SJCRH30 (cell line): Measurements from ENCODE around the gene TTC27. TPM values are rescaled to one million over a fixed set of nuclear protein-coding genes. Genes with fewer than 3 reads are reported as not detected.
"Not testable (repeated sequence)": the region's sequence is repeated elsewhere in the genome, so short reads cannot be mapped to it uniquely, and the experiment has no call there.

ENCODE experiments used
- DNase-seq, 2 experiments: peaks; one replicate each; pipeline ENCODE4 v3.0.0-alpha.2; 2015 to 2020
- H3K27ac ChIP-seq: fragments of 250-450 bp; sonication (Bioruptor Pico); 2 replicates; pipeline ENCODE4 v1.5.1; 2020; ENCODE audit warnings: mild to moderate bottlenecking, moderate library complexity
- H3K27me3 ChIP-seq: fragments of 250-450 bp; sonication (Bioruptor Pico); 2 replicates; pipeline ENCODE4 v1.5.1; 2020; ENCODE audit warnings: mild to moderate bottlenecking, moderate library complexity
- H3K36me3 ChIP-seq: fragments of 250-450 bp; sonication (Bioruptor Pico); 2 replicates; pipeline ENCODE4 v1.5.1; 2020; ENCODE audit warnings: mild to moderate bottlenecking, moderate library complexity
- H3K4me1 ChIP-seq: fragments of 250-450 bp; sonication (Bioruptor Pico); 2 replicates; pipeline ENCODE4 v1.5.1; 2020; ENCODE audit warnings: mild to moderate bottlenecking, moderate library complexity
- H3K4me3 ChIP-seq: fragments of 250-450 bp; sonication (Bioruptor Pico); 2 replicates; pipeline ENCODE4 v1.5.1; 2020; ENCODE audit warnings: mild to moderate bottlenecking, moderate library complexity
- H3K9me3 ChIP-seq: fragments of 250-450 bp; sonication (Bioruptor Pico); replicated peaks from 2 replicates; pipeline ENCODE4 v1.5.1; 2020; ENCODE audit warnings: mild to moderate bottlenecking, moderate library complexity
- total RNA-seq: library from RNA; depleted of rRNA; stranded (reverse); fragments of >200 nt; shearing (Covaris generic); gene quantifications from 2 replicates; pipeline ENCODE4 v1.2.3, GENCODE V29; 2014

Gene TTC27
- total RNA-seq, 1 experiment from 2014 or later: 35.3 TPM

GRCh38 chr2:32719933-32720716 is 92.3 kb downstream of the TTC27 start:
- Histone ChIP-seq H3K4me1 (no peaks in the 10 kb centered on the region), H3K36me3 (no peaks in the 10 kb centered on the region), H3K9me3 (no peaks in the 10 kb centered on the region), H3K4me3 (no peak overlapping the region), H3K27ac (no peak overlapping the region), H3K27me3 (no peaks in the 10 kb centered on the region)
- no peak for DNase-seq

- H3K9me3 ChIP-seq: no peaks in the 10 kb centered on the region
- H3K36me3 ChIP-seq: no peaks in the 10 kb centered on the region
- H3K4me1 ChIP-seq: no peaks in the 10 kb centered on the region
- no peak overlapping the region for H3K4me3 ChIP-seq
- no peaks in the 10 kb centered on the region for H3K27me3 ChIP-seq
- H3K27ac ChIP-seq: no peak overlapping the region
- no peak for DNase-seq
Observed at GRCh38 chr2:32720771-32721170, 92.9 kb downstream of the TTC27 start.

- Histone ChIP-seq H3K9me3 (no peaks in the 10 kb centered on the region), H3K4me3 (no peak overlapping the region), H3K4me1 (no peaks in the 10 kb centered on the region), H3K27me3 (no peaks in the 10 kb centered on the region), H3K36me3 (no peaks in the 10 kb centered on the region), H3K27ac (no peak overlapping the region)
- DNase-seq: no peak
Observed at GRCh38 chr2:32721376-32721775, 93.5 kb downstream of the TTC27 start.

GRCh38 chr2:32723467-32724079 is 95.7 kb downstream of the TTC27 start:
- no peaks in the 10 kb centered on the region for H3K9me3 ChIP-seq
- no peaks in the 10 kb centered on the region for H3K27me3 ChIP-seq
- H3K27ac ChIP-seq: no peak overlapping the region
- H3K36me3 ChIP-seq: no peaks in the 10 kb centered on the region
- DNase-seq: no peak
- H3K4me3 ChIP-seq: no peak overlapping the region
- no peaks in the 10 kb centered on the region for H3K4me1 ChIP-seq

GRCh38 chr2:32726678-32727077 is 98.8 kb downstream of the TTC27 start:
- not testable (repeated sequence) for H3K27ac ChIP-seq, H3K4me1 ChIP-seq, H3K27me3 ChIP-seq, DNase-seq, H3K9me3 ChIP-seq, H3K36me3 ChIP-seq, H3K4me3 ChIP-seq

- Histone ChIP-seq H3K36me3 (no peaks in the 10 kb centered on the region), H3K27ac (no peak overlapping the region), H3K4me3 (no peak overlapping the region), H3K27me3 (no peaks in the 10 kb centered on the region), H3K9me3 (no peaks in the 10 kb centered on the region; the same call in 1 of the 2 replicates), H3K4me1 (no peaks in the 10 kb centered on the region)
- no peak for DNase-seq
Observed at GRCh38 chr2:32727157-32727556, 99.3 kb downstream of the TTC27 start.

- not testable (repeated sequence) for H3K36me3 ChIP-seq, H3K4me1 ChIP-seq, H3K9me3 ChIP-seq, H3K27ac ChIP-seq, DNase-seq, H3K4me3 ChIP-seq, H3K27me3 ChIP-seq
Observed at GRCh38 chr2:32730958-32731357, 103.1 kb downstream of the TTC27 start.

GRCh38 chr2:32732120-32732519 is 104.3 kb downstream of the TTC27 start:
- Histone ChIP-seq H3K9me3 (no peaks in the 10 kb centered on the region; the same call in 1 of the 2 replicates), H3K27ac (no peak overlapping the region), H3K4me1 (no peaks in the 10 kb centered on the region; the same call in 1 of the 2 replicates), H3K27me3 (no peaks in the 10 kb centered on the region), H3K36me3 (no peaks in the 10 kb centered on the region; the same call in 1 of the 2 replicates), H3K4me3 (no peak overlapping the region)
- DNase-seq: no peak

- H3K4me1 ChIP-seq: no peaks in the 10 kb centered on the region; the same call in 1 of the 2 replicates
- H3K36me3 ChIP-seq: no peaks in the 10 kb centered on the region; the same call in 1 of the 2 replicates
- H3K27me3 ChIP-seq: no peaks in the 10 kb centered on the region
- H3K4me3 ChIP-seq: no peak overlapping the region
- no peaks in the 10 kb centered on the region; the same call in 1 of the 2 replicates for H3K9me3 ChIP-seq
- no peak for DNase-seq
- H3K27ac ChIP-seq: no peak overlapping the region
Observed at GRCh38 chr2:32732912-32733472, 105.1 kb downstream of the TTC27 start.

GRCh38 chr2:32735348-32735747 is 107.5 kb downstream of the TTC27 start:
- H3K4me1 ChIP-seq: peaks cover 10% of the 10 kb centered on the region
- no peak overlapping the region for H3K27ac ChIP-seq
- H3K9me3 ChIP-seq: no peaks in the 10 kb centered on the region; the same call in 1 of the 2 replicates
- no peak for DNase-seq
- no peak overlapping the region for H3K4me3 ChIP-seq
- no peaks in the 10 kb centered on the region for H3K27me3 ChIP-seq
- H3K36me3 ChIP-seq: no peaks in the 10 kb centered on the region; the same call in 1 of the 2 replicates

- DNase-seq: no peak
- H3K36me3 ChIP-seq: peaks cover 5% of the 10 kb centered on the region; the same call in 1 of the 2 replicates
- H3K4me1 ChIP-seq: peaks cover 10% of the 10 kb centered on the region
- no peak overlapping the region for H3K4me3 ChIP-seq
- no peaks in the 10 kb centered on the region for H3K9me3 ChIP-seq
- no peaks in the 10 kb centered on the region for H3K27me3 ChIP-seq
- no peak overlapping the region for H3K27ac ChIP-seq
Observed at GRCh38 chr2:32738939-32739338, 111.1 kb downstream of the TTC27 start.

GRCh38 chr2:32739664-32740063 is 111.8 kb downstream of the TTC27 start:
- Histone ChIP-seq H3K4me3 (no peak overlapping the region), H3K4me1 (peaks cover 10% of the 10 kb centered on the region), H3K27me3 (no peaks in the 10 kb centered on the region), H3K9me3 (no peaks in the 10 kb centered on the region), H3K27ac (no peak overlapping the region), H3K36me3 (peaks cover 6% of the 10 kb centered on the region; the same call in 1 of the 2 replicates)
- peak in 1 of 2 experiments; percentile 14 for DNase-seq

GRCh38 chr2:32741575-32741974 is 113.7 kb downstream of the TTC27 start:
- Histone ChIP-seq H3K27ac (no peak overlapping the region), H3K27me3 (no peaks in the 10 kb centered on the region), H3K4me3 (no peak overlapping the region), H3K9me3 (no peaks in the 10 kb centered on the region), H3K4me1 (peaks cover 10% of the 10 kb centered on the region), H3K36me3 (peaks cover 6% of the 10 kb centered on the region; the same call in 1 of the 2 replicates)
- DNase-seq: no peak

- Histone ChIP-seq H3K9me3 (no peaks in the 10 kb centered on the region), H3K27ac (no peak overlapping the region)
- DNase-seq: no peak
Observed at GRCh38 chr2:32742376-32742775, 114.5 kb downstream of the TTC27 start.

More at GRCh38 chr2:32742376-32742775, 114.5 kb downstream of the TTC27 start:
- H3K4me3 ChIP-seq: no peak overlapping the region
- H3K27me3 ChIP-seq: no peaks in the 10 kb centered on the region
- peaks cover 10% of the 10 kb centered on the region for H3K4me1 ChIP-seq
- peaks cover 6% of the 10 kb centered on the region; the same call in 1 of the 2 replicates for H3K36me3 ChIP-seq
